Activated CD4-positive, CD25-positive, alpha-beta regulatory T cell treated with anti-CD3 and anti-CD28 coated beads, Interleukin-2, amount 50 U/mL, for 16 hours (primary cell): ENCODE results near the gene UCK2.

Experiments
- DNase-seq: peaks from one replicate; pipeline ENCODE4 v3.0.0-alpha.2; 2020; ENCODE audit warnings: low read depth, low spot score

The UCK2 gene

DNA sequence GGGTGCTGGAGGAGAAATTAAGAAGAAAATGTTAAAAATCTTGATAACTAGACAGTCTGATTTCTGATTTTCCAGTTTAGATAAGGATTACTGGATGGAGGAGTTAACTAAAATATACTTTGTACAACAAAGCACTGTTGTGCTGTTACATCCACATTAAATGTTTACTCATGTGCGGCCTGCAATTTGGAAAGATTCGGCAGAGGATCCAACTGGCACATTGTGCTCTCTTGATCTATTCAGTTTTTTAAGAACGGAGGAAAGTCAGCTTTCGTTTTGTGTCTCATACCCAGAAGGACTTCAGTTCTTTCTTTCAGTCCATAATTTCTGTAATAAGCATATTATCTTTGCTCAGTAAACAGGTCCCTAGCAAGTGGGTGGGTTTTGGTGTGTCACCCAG, 52.5 kb downstream of the UCK2 start:
- no peak for DNase-seq

DNA sequence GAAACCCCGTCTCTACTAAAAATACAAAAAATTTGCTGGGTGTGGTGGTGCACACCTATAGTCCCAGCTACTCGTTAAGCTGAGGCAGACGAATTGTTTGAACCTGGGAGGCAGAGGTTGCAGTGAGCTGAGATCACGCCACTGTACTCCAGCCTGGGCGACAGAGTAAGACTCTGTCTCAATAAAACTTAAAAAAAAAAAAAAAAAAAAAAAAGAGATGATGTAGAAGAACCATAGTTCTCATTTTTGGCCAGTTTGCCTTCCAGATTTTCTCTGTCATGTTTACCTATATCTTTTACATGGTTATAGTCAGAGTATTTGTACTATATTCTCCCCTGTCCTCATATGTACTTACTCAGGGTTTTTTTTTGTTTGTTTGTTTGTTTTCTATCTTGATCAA, 53.6 kb downstream of the UCK2 start:
- DNase-seq: no peak

DNA sequence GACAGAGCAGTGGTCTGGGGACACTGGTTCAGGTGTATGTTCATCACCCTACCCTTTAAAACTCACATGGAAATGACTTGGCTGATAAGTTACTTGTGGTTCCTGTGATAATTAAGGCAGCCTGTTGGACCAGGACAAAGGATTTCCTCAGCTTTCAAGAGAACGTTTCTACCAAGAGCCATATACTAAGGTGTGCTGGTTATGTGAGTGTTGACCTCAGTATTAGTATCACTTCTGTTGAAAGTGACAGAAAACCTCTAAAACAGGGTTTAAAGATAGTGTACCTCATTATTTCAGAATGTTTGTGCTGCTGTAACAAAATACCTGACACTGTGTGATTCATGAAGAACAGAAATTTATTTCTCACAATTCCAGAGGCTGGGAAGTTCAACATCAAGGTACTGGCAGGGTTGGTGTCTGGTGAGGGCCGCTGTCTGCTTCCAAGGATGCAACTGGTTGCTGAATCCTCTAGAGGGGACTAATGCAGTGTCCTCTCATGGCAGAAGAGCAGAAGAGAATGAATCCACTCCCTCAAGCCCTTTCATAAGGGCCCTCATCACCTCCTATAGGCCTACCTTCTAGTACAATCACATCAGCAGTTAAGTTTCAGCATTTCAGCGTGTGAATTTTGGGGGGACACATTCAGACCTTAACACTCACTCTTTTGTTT, 54.9 kb downstream of the UCK2 start:
- DNase-seq: no peak

DNA sequence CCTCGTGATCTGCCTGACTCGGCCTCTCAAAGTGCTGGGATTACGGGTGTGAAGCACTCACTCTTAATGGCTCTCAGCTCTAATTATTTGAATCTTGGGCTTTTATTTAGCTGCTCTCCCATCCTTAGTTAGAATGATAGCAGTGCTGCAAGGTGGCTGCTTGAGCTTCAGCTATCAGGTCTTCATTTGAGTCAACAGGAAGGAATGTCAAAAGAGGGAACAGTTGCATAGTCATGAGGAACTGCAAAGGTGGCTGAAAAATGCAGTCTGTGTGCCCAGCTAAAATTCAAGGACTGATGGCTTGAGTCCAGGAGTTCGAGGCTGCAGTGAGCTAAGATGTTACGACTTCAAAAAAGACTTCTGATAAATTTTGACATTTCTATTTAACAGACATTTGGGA, 55.6 kb downstream of the UCK2 start:
- DNase-seq: no peak

DNA sequence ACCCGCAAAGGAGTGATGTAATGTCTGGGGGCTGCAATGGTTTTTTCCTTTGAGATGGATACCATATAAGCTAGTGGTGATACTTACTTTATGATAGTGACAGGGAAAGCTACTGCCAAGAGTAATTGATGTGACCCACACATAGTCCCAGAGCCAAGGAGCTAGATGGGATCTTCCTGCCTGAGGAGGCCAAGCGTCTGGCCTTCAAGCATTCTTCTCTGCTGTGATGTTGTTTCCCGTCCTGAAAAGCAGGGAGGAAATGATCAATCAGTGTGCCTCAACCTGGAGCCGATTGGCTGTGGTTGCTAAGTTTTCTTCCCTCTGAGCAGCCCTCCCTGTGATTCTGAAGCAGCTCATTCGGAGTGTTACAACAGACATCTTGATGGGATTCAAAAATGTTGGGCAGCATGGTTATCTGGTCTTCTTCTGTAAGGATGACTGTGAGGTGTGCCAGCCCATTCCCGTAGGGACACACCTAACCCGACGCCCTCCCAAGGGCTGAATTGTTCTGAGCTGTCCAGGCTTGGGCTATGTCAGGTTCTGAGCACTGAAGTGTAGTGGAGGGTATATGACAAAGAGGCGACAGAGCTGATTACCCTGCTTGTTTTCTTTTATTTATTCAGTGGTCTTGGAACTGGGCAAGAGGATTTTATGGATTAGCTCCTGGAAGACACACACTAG, 56.7 kb downstream of the UCK2 start:
- DNase-seq: no peak

DNA sequence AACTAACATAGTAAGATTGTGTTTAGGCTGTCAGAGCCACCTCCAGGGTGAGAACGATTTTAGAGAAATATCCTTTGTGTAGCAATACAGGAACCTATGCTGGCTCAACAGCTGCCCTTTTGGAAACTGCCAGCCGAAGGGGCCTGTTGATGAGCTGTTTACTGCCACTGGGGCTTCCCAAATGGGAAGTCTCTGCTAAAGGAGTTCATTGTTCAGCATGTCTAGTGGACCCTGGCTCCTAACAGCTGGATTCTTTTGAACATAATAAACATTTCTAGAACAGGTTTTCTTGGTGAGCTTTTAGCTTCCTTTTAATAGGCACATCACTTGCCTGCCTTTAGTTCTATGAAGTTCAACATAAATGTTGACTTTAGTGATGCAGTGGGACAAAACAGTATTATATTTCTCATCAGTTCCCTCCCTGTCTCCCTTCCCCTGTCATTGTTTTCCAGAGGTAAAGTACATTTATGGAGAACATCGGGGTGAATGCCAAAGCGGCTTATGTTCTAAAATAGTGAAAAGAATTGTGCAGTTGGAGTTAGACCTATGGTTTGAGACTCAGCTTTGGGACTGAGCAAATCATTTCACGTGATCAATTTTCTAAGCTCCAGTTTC, 57.4 kb downstream of the UCK2 start:
- no peak for DNase-seq

DNA sequence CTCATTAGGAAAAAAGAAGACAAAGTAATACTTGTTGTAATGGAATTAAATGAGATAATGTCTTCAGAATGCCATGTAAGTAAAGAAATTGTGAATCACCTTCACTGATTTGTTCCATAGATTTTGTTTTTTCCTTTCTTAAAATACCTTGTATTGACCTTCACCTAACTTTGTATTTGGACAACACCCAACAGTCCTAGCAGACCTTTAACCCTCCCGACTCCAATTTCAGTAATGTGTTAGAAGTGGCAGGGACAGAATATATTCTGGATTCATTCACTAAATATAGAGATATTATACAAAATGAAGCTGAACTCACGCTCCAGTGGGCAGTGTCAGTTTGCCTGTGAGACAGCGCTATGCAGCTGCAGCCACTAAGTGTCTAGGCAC, 57.9 kb downstream of the UCK2 start:
- no peak for DNase-seq

DNA sequence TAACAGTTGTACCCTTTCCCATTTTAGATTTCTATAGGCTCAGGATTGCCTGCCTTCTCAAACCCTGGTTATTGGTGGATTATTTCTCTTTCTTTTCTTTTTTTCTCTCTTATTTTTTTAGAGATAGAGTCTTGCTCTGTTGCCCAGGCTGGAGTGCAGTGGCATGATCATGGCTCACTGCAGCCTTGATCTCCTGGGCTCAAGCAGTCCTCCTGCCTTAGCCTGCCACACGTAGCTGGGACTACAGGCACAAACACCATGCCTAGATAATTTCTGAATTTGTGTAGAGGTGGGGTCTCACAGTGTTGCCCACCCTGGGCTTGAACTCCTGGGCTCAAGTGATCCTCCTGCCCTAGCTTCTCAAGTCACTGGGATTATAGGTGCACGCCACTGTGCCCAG, 58.8 kb downstream of the UCK2 start:
- no peak for DNase-seq

DNA sequence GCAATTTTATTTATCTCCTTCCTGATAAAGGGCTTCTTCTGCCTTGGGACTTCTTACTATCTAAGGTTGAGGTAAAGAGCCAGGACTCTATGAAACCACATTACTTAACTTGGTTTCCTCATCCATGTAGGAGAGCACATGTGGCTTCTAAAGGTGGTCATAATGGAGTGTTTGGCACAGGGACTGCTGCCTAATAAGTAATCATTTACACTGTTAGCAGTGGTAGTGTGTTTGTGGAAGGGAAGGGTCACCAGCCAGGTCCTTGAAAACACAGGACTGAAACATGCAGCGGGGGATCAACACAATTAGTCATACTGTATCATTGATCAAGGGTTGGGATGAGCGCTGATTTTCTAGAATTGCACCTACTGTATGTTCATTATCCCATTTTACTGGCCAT, 59.6 kb downstream of the UCK2 start:
- DNase-seq: no peak

DNA sequence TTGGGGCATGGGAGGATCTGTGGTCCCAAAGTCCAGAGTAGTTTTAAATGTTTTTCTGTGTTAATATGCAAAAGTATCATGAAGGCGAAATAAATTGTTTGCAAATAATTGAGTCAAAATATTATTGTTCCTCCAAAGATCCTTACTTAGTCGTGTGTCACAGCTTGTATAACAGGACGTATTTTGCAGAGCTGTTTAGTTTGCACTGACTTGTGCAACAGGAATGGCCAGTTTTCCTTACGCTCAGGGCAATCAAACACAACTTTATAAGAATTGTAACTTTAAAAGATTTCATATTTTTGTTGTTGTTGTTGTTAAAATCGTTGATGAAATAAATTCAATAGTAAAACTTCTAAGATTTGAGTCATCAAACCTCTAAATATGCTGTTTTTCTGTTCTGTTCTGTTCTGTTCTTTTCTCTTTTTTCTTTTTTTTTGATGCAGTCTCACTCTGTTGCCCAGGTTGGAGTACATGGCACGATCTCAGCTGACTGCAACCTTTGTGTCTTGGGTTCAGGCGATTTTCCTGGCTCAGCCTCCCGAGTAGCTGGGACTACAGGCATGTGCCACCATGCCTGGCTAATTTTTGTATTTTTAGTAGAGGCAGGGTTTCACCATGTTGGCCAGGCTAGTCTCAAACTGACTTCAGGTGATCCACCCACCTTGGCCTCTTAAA, 60.6 kb downstream of the UCK2 start:
- DNase-seq: no peak

DNA sequence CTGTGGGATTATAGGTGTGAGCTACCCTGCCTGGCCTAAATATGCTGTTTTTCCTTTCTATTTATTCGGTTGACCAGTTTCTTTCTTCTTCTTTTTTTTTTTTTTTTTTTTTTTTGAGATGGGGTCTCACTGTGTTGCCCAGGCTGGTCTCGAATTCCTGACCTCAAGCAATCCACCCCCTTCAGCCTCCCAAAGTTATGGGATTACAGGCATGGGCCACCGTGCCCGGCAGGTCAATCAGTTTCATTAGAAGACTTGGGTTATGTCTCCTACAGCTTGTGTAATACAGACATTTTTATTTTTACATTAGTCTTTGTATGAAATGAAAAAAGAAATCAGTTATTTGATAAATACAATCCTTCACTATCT, 61.1 kb downstream of the UCK2 start:
- DNase-seq: no peak

DNA sequence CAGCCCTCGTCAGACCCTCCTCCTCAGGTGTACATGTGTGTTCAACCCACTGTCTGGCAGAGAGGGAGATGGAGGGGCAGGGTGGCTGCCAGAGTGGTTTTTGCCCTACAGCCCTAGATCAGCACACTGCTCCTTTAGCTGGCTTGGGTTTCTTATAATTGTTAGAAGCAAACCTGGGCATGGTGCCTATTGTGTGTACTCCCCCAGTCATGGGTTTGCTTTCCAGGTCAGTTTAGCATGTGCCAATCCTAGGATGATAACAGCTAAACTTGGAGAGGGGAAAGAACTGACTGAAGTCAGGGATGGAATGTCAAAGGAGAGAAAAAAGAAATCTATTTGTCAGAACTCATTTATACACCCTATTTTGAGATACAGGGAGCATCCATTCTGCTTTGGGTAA, 63.3 kb downstream of the UCK2 start:
- DNase-seq: no peak

DNA sequence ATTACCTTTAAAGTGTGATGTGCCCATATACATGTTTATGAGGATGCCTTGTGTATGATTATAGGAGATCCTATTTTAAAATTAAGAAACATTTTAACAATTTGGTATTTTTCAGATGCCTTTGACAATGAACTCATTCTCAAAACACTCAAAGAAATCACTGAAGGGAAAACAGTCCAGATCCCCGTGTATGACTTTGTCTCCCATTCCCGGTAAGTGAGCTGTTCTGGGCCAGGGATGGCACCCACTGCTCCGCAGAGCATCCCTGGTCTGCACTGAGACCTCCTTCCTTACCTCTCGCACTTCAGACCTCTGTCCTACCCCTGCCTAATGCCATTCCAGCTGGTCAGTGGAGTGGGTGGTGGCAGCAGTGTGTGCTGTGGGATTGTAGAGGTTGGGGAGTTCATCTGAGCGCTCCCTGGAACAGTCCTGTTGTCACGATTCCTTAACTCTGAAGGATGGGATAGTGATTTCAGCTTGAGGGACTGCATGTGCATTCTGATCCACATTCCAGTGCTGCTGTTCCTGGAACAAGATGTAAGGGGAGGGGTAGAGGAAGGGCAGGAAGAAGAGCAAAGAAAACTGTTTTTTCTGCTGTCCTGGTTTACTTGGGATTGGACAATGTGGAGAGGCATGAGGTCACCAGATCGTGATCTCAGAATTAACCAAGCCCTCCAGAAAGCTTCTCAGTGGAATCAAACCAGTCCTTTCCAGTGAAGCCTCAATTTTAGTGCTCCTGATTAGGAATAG, 63.9 kb downstream of the UCK2 start:
- DNase-seq: no peak

DNA sequence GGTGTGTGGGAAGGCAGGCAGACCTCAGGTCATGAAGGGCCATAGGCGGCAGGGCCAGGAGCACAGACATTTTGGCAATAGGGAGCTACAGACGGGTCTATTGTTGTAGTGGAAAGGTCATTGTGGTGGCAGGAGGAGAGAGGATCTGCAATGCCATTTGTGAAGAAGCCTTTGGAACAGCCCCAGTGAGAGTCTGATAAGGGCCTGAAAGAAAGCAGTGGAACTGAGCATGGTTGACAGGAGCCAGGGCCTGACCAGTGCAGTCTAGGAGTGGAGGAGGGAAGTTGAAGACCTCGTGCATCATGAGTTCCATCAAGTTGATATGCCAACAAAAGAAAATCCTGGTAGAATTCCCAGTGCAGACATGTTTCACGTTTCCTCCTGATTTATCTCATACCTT, 65.5 kb downstream of the UCK2 start:
- DNase-seq: no peak

DNA sequence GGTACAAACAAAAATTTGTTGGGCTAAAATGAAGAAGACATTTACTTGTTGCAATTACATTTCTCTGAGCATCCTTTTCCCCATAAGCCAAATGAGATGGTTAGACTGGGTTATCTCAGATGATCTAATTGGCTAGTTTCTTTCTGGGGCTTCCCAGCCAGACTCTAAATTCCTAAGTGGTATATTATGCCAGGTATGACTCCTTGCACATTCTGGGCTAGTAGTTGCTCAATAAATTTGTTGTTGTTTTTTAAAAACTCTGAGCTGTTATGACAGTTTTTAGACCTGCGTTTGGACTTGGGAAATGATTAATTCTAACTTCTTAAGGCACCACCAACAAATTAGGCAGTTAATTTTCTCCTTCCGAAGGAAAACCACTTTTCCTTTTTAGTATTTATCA, 66.1 kb downstream of the UCK2 start:
- DNase-seq: no peak

DNA sequence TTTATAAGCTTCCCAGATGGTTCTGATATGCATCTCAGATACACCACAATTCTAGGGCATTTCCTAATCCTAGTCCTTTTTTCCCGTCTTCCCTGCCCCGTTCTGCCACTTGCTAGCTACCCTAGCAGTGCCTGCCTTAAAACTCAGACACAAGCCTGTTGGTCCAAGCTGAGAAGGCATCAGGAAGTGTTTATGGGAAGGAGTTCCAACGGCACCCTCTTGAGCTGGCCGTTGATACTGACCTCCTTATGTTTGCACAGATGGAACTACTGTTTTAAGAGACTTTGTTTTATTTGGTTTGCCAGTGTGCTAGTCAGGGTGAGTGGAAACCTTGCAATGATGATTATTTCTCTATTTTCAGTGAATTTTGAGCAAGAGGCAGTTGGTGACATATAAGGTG, 67.2 kb downstream of the UCK2 start:
- no peak for DNase-seq

DNA sequence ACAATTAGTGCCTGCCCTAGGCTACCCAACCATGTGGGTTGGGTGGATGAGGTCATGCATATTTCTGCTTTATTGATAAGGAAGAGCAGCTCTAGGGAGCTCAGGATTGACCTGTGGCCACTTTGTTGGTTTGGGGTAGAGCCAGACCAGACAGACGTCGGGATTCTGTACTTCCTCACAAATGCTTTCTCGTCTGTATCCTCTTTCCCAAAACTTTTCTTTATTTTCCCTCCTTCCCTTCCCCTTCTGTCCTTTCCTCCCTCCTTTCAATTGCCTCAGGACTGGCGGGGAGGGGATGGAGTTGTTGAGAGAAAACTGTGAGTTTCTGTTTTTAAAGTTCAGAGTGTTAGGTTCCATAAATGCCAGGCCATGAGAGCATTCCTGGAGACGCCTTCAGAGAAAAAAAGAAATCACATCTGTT, 68.0 kb downstream of the UCK2 start:
- no peak for DNase-seq

DNA sequence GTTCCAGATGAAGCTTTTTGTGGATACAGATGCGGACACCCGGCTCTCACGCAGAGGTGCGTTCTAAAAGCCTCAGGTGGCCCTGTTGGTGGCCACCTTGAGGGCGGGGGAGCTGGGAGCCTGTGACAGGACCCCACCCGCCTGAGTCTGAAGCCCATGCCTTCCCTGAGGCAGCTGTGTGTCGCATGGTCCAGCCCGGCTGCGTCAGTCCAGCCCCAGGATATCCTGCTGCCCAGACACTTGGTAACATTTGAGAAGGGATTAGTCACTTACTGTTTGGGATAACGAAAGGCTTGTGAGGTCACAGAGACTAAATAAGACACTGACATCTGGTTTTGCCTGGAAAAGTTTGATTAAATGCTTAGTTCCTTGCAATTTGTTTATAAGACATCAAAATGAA, 68.9 kb downstream of the UCK2 start:
- DNase-seq: no peak

DNA sequence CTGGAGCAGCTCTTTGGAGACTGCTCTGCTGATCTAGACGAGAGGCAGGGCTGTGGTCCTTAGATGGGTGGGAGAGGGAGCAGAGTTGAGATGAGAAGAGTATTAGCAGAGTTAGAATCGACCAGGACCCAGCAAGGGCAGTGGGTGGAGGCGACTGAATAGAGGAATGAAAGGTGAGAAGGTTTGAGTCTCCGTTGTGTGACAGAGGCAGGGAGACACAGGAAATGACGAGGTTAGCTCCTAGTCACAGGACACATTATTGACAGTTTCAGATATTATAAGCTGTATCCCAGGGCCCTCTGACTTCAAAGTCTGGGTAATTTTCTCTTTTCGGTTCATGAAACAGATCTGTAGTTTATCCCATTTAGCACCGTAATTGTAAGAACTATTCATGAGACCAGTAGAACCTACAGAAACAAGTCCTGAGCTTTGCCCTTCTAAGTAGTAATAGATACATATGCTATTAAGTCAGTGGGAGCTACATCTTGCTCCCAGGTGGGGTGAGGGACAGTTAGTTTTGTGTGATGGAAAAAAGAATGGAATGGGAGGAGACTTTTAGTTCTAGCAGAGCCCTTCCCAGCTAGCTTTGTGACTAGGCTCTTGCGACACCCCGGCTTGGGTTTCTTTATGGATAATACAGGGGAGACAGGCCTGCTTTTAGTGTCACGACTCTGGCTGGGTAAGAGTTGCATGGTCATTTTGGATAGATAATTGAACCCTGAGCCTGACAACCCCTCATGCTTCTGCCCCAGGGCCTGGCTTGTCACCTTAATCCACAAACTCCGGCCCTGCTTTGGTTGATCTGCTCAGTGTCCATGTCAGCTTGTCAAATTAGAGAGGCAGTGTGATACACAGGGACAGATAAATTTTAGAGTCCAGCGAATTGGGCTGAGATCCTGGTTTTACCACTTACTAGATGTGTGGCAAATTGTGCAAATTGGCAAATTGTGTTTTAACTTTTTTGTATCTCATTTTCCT, 70.2 kb downstream of the UCK2 start:
- no peak for DNase-seq

DNA sequence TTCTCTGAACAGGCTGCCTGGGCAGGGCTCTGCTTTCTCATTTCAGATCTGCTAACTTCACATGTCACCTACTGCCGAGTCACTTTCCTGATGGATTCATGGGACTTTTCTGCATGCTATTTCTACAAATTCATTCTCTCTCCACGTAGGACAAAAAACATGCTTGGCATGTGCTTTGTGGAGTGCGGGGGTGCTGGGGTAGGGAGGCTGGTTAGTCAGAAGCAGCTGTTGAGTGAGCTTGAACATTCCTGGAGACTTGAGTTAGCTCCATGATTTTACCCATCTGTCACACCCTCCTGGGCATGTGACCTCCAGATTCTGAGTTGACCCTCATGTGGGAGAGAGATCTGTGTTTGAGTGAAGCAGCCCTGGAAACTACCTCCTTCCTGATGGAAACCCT, 71.4 kb downstream of the UCK2 start:
- DNase-seq: no peak

DNA sequence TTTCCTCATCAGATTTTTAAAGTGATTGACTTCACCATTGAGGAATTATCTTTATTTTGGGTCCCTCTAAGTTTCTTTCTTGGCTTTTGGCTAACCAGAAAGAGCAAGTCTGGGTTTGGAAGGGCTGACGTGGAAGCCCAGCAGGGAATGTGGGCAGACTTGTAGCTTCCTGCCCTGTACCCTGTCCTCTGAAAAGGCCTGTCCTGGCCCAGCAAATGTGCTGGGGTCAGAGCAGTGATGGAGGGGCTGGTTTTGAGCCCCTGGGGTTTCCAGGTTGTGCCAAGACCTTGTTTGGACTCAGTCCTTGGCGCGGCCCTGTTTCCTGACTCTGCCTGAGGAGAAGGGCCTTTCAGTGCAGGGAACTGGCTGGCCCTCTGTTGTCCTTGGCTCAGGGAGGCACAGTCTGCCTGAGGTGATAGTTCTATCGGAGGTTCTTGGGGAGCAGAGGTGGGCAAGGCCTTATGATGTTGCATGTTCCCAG, 72.1 kb downstream of the UCK2 start:
- no peak for DNase-seq
